Prostate gland (tissue), 2 donors: ENCODE data around the gene IRX5. TPM values are rescaled to one million over a fixed set of nuclear protein-coding genes. Genes with fewer than 3 reads are reported as not detected.

Experiments used
- DNase-seq: peaks from one replicate; pipeline ENCODE4 v3.0.0-alpha.2; 2019; ENCODE audit warnings: low spot score
- H3K27ac ChIP-seq, 2 donors: fragments of 200-600 bp; sonication (generic); 2 replicates each; pipeline ENCODE4 v1.5.1; 2017 to 2019
- H3K27me3 ChIP-seq: fragments of 200-600 bp; sonication (generic); replicated peaks from 2 replicates; pipeline ENCODE4 v1.5.1; 2019; ENCODE audit not compliant: insufficient read depth
- H3K36me3 ChIP-seq, 2 donors: fragments of 200-600 bp; sonication (generic); 1 replicate in 1 of 2; 2 replicates in 1 of 2; pipeline versions ENCODE4 v1.5.1 to v1.8.1; 2017 to 2019
- H3K4me1 ChIP-seq: fragments of 200-600 bp; sonication (generic); replicated peaks from 2 replicates; pipeline ENCODE4 v1.5.1; 2019
- H3K4me3 ChIP-seq, 2 donors: fragments of 200-600 bp; sonication (generic); 2 replicates each; pipeline ENCODE4 v1.5.1; 2017 to 2019
- H3K9me3 ChIP-seq: fragments of 200-600 bp; sonication (generic); 2 replicates; pipeline ENCODE4 v1.5.1; 2017
- POLR2A ChIP-seq: fragments of 450-650 bp; IDR thresholded peaks from one replicate; pipeline ENCODE4 v1.6.1; 2016; ENCODE audit warnings: antibody characterized with exemption, mild to moderate bottlenecking
- POLR2AphosphoS5 ChIP-seq: sonication (generic); formaldehyde crosslinking; IDR thresholded peaks from one replicate; pipeline ENCODE4 v1.6.1; 2017; ENCODE audit warnings: antibody characterized with exemption
- WGBS: methylation state at CpG from one replicate; pipeline ENCODE4 v1.1.5; 2018; 5-methylcytosine and 5-hydroxymethylcytosine counted together
- intact Hi-C: fragments of 100-400 bp; cut with DNase I; formaldehyde crosslinking; loops from one replicate; pipeline ENCODE4 v1.14.2; 2022
- total RNA-seq, 2 donors: library from RNA; depleted of rRNA; stranded (reverse); fragments of >200 nt; gene quantifications; one replicate each; pipeline ENCODE4 v1.1.0, GENCODE V29; 2016
- TF ChIP-seq, protein P1 (sequence below), 4 experiments: fragments of 200-600 bp in 2 of 4; fragments of 450-650 bp in 2 of 4; sonication (generic) in 2 of 4; IDR thresholded peaks; 1 replicate in 3 of 4; 2 replicates in 1 of 4; pipeline ENCODE4 v1.5.1; 2016 to 2019; ENCODE audit warnings: antibody characterized with exemption in 4 of 4, mild to moderate bottlenecking in 2 of 4, moderate library complexity in 2 of 4

IRX5 gene
- total RNA-seq, 2 donors from 2014 or later: 12.7 to 38.8 TPM

DNA sequence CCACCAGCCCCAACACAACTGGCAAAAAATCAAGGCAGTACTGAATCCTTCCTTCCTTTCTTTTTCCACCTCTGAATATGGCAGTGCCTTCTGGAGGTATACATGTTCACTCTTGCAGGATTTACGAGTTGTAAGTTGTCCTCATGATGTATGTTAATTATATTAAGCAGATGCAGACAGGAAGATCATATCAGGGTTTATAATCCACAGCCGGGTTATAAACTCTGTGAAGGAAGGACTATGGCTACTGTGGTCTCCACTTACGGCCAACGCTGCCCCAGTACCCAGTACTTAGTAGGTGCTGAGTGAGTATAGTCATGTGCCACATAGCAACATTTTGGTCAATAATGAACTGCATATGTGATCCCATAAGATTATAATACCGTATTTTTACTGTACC, 19.6 kb upstream of the IRX5 start:
- H3K36me3 ChIP-seq: no peaks in the 10 kb centered on the region
- intact Hi-C loops: no loop called here
- H3K27me3 ChIP-seq: no peaks in the 10 kb centered on the region
- no peak overlapping the region for H3K4me3 ChIP-seq
- 45% methylated on average over 5 of the region's 5 CpGs for WGBS
- no peak for DNase-seq
- no peaks in the 10 kb centered on the region for H3K9me3 ChIP-seq
- no peak overlapping the region for H3K27ac ChIP-seq
- no peaks in the 10 kb centered on the region for H3K4me1 ChIP-seq
- TF ChIP-seq, protein P1, sequence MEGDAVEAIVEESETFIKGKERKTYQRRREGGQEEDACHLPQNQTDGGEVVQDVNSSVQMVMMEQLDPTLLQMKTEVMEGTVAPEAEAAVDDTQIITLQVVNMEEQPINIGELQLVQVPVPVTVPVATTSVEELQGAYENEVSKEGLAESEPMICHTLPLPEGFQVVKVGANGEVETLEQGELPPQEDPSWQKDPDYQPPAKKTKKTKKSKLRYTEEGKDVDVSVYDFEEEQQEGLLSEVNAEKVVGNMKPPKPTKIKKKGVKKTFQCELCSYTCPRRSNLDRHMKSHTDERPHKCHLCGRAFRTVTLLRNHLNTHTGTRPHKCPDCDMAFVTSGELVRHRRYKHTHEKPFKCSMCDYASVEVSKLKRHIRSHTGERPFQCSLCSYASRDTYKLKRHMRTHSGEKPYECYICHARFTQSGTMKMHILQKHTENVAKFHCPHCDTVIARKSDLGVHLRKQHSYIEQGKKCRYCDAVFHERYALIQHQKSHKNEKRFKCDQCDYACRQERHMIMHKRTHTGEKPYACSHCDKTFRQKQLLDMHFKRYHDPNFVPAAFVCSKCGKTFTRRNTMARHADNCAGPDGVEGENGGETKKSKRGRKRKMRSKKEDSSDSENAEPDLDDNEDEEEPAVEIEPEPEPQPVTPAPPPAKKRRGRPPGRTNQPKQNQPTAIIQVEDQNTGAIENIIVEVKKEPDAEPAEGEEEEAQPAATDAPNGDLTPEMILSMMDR (IDR thresholded peaks at IDR 0.05): no peak
- TF ChIP-seq POLR2AphosphoS5: no peak
- no peak for TF ChIP-seq POLR2A

DNA sequence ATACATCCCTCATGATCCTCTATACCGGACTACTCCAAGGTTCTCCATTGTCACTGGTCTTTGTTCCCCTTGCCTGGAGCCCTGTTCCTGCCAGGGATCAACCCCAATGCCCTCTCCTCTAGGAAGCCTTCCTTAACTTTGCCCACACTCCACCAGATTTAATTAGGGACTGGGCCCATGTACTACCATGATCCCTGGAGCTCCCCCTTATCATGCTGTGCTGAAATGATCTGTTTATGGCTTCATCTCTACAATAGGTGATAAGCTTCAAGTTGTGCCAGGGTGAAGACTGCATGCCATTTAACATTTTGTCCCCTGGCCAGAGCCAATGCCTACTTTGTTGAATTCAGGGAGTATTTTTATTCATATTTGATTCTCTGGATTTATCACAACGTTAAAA, 17.9 kb upstream of the IRX5 start:
- no peak for TF ChIP-seq POLR2AphosphoS5
- TF ChIP-seq, protein P1 (IDR thresholded peaks at IDR 0.05): no peak
- intact Hi-C loops: no loop called here
- no peak for DNase-seq
- Histone ChIP-seq H3K4me3 (no peak overlapping the region), H3K4me1 (no peaks in the 10 kb centered on the region), H3K27me3 (no peaks in the 10 kb centered on the region), H3K9me3 (no peaks in the 10 kb centered on the region), H3K36me3 (no peaks in the 10 kb centered on the region), H3K27ac (no peak overlapping the region)
- 49% methylated on average over 2 of the region's 2 CpGs for WGBS

DNA sequence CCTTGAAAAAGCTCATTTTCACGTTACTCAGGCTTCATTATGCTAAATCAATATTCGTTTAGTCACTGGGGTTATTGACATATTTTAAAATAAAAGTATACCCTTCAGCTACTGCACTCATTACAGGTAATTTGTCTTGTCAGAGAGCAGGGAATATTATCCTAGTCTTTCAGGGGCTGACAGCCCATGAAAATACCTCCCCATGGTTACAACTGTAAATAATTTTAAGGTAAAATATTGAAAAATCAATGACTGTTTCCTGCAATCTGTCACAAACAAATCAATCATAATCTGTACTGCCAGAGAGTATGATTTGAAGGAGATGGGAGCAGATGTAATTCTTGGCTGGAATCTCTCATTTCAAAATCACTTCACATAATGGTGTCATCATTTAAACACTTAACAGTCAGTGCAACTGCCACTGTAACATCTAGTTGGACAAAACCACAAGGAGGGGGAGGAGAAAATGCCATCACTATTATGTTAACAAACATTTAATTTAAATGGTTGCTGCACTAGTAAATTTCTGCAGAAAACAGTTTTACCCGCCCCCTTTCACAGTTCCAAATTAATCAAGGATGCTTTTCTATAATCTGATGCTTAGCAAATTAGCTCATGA, 9.3 kb upstream of the IRX5 start:
- H3K4me1 ChIP-seq: no peaks in the 10 kb centered on the region
- H3K9me3 ChIP-seq: no peaks in the 10 kb centered on the region
- H3K36me3 ChIP-seq: no peaks in the 10 kb centered on the region
- H3K27ac ChIP-seq: no peak overlapping the region
- H3K27me3 ChIP-seq: no peaks in the 10 kb centered on the region
- 73% methylated on average over 3 of the region's 3 CpGs for WGBS
- TF ChIP-seq POLR2A (no peak), POLR2AphosphoS5 (no peak)
- TF ChIP-seq, protein P1 (IDR thresholded peaks at IDR 0.05): no peak
- DNase-seq: no peak
- no peak overlapping the region for H3K4me3 ChIP-seq
- intact Hi-C loops: no loop called here

DNA sequence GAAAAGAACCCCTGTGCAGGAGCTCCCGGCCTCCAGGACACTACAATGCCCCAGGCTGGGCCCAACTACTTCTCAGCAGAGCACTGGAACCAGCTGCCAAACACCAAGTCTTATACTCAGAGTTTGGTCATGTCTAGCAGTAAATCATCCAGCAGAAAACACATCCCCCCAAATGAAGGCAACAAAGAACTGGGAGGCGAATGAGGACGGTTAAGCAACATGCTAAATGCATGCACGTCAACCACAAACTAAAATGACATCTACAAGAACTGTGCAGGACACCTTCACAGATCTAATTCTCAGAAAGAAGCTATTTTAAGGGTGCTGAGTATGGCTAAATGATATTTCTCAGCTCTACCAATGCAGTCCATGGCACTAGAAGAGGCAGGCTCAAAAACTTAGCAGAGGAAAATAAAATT, 7.6 kb upstream of the IRX5 start:
- WGBS: 56% methylated on average over 4 of the region's 4 CpGs
- no peaks in the 10 kb centered on the region for H3K9me3 ChIP-seq
- H3K27me3 ChIP-seq: no peaks in the 10 kb centered on the region
- no peaks in the 10 kb centered on the region for H3K36me3 ChIP-seq
- no peak overlapping the region for H3K4me3 ChIP-seq
- DNase-seq: no peak
- intact Hi-C loops: no loop called here
- no peaks in the 10 kb centered on the region for H3K4me1 ChIP-seq
- TF ChIP-seq POLR2A (no peak), POLR2AphosphoS5 (no peak)
- TF ChIP-seq, protein P1 (IDR thresholded peaks at IDR 0.05): no peak
- peak overlapping the region in 1 of 2 donors; percentile 25 for H3K27ac ChIP-seq

DNA sequence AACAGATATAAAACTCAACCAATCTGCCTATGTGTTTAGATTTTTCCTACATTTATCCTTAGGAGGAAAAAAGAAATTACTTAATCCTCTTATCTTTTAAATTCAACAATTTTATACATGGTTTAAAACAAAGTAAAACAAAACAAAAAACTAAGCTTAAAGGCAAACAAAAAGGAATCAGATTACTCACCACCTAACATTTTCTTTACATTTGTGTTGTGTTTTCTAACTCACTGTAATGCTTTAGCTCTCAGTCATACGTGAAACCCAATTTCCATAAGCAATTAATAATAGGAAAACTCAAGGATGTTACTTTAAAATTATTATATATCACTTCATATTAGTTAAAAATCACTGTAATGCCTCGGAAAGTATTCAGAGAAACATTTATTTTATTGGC, 6.7 kb upstream of the IRX5 start:
- intact Hi-C loops: no loop called here
- Histone ChIP-seq H3K9me3 (no peaks in the 10 kb centered on the region), H3K4me1 (no peaks in the 10 kb centered on the region), H3K27ac (peak overlapping the region in 1 of 2 donors; percentile 25), H3K36me3 (no peaks in the 10 kb centered on the region), H3K4me3 (no peak overlapping the region), H3K27me3 (no peaks in the 10 kb centered on the region)
- 70% methylated on average over 2 of the region's 2 CpGs for WGBS
- no peak for DNase-seq
- no peak for TF ChIP-seq POLR2A
- no peak for TF ChIP-seq POLR2AphosphoS5
- TF ChIP-seq, protein P1 (IDR thresholded peaks at IDR 0.05): no peak
